ENCODE measurements around the gene CDADC1.

The CDADC1 gene

DNA sequence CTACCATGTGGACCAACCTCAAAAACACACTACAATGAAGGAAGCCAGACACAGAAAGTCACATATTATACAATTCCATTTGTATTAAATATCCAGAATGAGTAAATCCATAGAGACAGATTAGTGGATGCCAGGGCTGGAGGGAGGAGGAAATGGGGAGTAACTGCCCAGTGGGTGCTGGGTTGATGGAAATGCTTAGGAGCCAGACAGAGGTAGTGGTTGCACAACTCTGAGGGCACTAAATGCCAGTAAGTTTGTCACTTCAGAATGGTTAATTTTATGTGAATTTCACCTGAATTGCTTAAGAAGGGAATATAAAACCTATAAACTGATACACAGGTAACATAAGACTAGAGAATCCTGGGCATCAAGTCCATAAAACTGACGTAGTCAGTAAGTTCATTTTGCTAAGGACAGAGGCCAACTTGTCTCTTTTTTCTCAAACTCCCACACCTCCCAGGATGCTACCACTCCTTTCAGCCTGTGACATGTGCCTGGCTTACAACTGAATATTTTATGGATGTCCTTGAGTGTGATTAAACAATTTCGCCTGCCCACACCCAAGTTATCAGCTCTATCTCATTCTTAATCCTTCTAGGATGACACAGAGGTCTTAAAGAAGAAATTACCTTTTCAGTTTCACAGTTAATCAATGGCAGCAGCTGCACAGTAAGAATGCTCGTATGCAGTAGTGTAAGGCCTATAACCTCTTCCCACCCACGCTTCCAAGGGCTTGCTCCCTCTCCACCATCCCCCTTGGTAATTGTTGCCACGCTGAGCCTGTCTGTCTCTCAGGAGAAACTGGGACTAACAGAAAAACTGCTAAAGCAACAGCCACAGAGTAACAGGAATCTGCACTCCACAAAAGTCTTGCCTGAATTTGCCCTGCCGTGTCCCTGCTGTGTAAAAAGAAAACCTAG, 33.5 kb upstream of the CDADC1 start:
- Histone ChIP-seq H3K4me3 (no peak overlapping the region), H3K27ac (no peak overlapping the region)
- DNase-seq (ENCODE audit: low spot score): no peak
- TF ChIP-seq, protein P1, sequence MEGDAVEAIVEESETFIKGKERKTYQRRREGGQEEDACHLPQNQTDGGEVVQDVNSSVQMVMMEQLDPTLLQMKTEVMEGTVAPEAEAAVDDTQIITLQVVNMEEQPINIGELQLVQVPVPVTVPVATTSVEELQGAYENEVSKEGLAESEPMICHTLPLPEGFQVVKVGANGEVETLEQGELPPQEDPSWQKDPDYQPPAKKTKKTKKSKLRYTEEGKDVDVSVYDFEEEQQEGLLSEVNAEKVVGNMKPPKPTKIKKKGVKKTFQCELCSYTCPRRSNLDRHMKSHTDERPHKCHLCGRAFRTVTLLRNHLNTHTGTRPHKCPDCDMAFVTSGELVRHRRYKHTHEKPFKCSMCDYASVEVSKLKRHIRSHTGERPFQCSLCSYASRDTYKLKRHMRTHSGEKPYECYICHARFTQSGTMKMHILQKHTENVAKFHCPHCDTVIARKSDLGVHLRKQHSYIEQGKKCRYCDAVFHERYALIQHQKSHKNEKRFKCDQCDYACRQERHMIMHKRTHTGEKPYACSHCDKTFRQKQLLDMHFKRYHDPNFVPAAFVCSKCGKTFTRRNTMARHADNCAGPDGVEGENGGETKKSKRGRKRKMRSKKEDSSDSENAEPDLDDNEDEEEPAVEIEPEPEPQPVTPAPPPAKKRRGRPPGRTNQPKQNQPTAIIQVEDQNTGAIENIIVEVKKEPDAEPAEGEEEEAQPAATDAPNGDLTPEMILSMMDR (IDR thresholded peaks at IDR 0.05): no peak

DNA sequence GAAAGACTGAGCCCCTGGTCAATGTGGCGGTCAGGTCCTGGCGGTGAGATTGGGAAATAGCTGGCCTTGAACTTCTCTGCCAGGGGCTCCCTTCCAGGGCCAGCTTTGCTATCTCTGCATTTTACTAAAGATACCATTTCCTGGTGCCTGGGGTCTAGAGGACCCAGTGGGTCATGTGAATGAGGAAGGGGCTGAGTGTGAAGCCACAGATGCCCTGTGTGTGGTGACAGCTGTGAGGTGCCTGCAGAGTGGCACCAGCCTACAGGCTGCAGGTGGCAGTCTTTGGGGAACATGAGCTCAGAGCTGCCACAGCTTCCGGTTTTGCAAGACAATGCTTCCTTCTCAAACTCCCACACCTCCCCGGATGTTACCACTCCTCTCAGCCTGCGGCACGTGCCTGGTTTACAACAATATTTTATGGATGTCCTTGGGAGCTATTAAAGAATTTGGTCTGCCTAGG, 32.8 kb upstream of the CDADC1 start:
- no peak for DNase-seq (ENCODE audit: low spot score)
- Histone ChIP-seq H3K4me3 (no peak overlapping the region), H3K27ac (no peak overlapping the region)
- TF ChIP-seq, protein P1 (IDR thresholded peaks at IDR 0.05): no peak

DNA sequence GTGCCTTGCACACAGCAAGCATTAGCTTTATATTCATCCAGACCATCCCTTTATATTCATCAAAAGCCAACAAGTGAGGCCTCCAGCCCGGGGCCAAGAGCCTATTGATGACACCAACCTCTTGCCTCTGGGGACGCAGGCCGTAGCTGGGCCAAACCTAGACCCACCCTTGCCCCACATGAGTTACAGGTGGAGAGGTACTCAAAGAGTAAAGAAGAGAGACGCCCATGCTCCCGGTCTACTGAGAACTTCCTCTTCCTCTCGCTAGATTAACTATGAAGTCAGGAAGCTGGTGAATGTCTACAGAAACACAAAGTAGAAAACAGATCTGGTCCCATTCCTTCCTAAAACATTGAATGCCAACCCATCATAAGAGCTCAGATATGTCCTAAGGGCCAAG, 31.4 kb upstream of the CDADC1 start:
- no peak overlapping the region for H3K4me3 ChIP-seq
- no peak for DNase-seq (ENCODE audit: low spot score)
- TF ChIP-seq, protein P1 (IDR thresholded peaks at IDR 0.05): no peak
- H3K27ac ChIP-seq: no peak overlapping the region

DNA sequence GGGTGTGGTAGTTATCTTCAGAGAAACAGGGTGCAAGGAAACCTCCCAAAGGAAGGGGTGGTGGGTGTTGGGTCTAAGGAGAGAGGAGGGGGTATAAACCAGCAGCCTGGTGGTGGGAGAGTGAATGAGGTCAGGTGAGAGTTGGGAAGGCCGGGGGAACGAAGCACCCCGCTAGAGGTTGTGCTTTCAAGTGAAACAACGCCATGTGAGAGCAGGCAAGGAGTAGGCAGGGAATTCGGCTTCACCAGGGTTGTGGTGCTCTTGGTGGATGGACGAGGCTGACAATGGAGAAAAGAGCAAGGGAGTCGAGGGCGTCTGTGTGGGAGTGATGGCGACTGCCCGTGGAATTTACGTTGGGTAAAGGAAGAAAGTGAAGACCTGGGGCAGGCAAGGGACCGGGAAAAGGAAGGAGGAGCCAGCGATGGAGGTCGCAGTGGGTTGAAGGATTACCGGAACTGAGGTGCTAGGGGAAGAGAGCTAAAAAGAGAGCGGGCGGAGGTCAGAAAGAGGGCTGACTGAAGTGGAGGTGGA, 29.7 kb upstream of the CDADC1 start:
- no peak overlapping the region for H3K27ac ChIP-seq
- TF ChIP-seq, protein P1 (IDR thresholded peaks at IDR 0.05): no peak
- no peak for DNase-seq (ENCODE audit: low spot score)
- no peak overlapping the region for H3K4me3 ChIP-seq

DNA sequence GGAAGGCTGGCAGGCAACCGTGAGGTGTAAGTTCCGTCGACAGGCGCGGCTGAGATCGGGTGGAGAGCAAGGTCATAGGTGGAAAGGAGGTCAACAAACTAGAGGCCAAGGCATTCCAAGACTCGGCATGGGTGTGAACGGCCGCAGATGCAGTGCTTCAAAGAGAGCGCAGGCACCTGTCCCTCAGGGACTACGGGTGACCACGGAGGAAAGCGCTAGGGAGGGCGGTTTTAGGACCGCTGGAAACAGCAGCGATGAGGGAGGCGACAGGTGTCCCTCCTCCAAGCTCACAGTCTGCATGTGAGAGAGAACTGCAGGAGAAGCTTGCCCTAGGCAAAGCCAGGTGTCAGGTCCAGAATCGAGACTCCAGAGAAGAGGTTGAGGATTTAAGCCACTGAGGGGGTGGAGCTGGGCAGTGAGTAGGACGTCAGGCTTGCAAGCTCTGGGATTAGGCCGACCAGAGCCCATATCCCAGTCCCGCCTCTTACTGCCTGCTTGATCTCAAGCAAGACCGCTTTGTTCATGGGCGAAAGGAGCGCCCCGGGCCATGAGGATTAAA, 29.2 kb upstream of the CDADC1 start:
- H3K27ac ChIP-seq: no peak overlapping the region
- TF ChIP-seq, protein P1 (IDR thresholded peaks at IDR 0.05): no peak
- H3K4me3 ChIP-seq: no peak overlapping the region
- DNase-seq (ENCODE audit: low spot score): no peak

DNA sequence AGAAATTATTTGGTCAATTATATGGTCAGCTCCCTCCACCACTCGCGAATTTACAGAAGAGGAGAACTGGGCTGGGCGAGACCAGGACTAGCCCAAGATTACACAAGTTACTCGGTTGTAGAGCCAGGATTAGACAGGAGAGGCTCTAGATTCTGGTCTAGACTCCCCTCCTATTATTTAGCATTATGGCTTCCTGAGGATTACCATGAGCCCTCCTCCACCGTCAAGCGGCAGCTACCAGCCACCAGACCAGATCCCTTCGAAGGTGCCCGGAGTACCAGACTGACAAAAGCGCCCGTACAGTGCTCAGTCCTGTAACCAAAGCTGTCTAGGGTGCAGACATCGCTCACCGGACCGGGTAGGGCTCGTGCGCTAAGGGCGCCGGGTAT, 28.1 kb upstream of the CDADC1 start:
- H3K4me3 ChIP-seq: peak overlapping the region; percentile 69
- no peak overlapping the region for H3K27ac ChIP-seq
- TF ChIP-seq, protein P1 (IDR thresholded peaks at IDR 0.05): no peak
- no peak for DNase-seq (ENCODE audit: low spot score)

All from coronary artery (tissue), 2 donors.